Stimulated activated CD4-positive, alpha-beta T cell treated with anti-CD3 and anti-CD28 coated beads, Interleukin-12 subunit alpha, Interleukin-12 subunit beta, amount 100 ng/mL, for 4 hours (primary cell): ENCODE results near the gene BBC3.
"Not testable (repeated sequence)": the region's sequence is repeated elsewhere in the genome, so short reads cannot be mapped to it uniquely, and the experiment has no call there.

ENCODE experiments used
- DNase-seq: peaks from one replicate; pipeline ENCODE4 v3.0.0-alpha.2; 2020

The BBC3 gene, protein sequence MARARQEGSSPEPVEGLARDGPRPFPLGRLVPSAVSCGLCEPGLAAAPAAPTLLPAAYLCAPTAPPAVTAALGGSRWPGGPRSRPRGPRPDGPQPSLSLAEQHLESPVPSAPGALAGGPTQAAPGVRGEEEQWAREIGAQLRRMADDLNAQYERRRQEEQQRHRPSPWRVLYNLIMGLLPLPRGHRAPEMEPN

DNA sequence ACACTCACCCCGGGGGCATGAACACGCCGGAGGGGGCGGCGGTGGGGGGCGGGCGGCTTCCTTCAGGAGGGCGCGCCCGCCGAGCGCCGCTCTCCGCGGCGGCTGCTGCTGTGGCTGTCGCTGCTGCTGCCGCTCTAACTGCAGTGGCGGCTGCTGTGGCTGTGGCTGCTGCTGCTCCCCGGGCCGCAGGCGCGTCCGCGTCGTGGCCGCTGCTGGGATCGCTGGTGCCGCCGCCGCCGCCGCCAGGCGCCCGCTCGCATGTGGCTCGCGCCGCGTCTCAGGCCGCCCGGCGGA lies at the start of gene BBC3:
Gene BBC3 (minus strand): TSS at position 279 of the 294 bp plus-strand sequence. CDS start 2,768 bp downstream, outside the sequence.
- no peak for DNase-seq

DNA sequence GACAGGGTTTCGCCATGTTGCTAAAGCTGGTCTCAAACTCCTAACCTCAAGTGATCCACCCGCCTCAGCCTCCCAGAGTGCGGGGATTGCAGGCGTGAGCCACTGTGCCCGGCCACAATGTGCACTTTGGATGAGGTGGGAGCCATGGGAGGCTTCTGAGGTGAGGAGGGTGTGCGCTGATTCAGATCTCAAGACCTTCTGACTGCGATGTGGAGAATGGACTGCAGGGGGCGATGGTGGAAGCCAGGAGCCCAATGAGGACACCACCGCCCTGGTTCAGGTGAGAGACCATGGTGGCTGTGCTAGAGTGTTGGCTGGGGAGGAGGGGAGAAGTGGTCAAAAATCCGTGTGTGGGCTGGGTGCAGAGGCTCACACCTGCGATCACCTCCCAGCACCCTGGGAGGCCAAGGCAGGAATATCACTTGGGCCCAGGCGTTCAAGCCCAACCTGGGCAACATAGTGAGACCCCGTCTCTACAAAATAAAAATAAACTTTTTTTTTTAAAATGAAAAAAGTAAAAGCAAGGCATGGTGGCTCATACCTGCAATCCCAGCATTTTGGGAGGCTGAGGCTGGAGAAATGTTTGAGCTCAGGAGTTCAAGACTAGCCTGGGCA lies 49.3 kb upstream of the BBC3 start:
- DNase-seq, result peak; percentile 56

DNA sequence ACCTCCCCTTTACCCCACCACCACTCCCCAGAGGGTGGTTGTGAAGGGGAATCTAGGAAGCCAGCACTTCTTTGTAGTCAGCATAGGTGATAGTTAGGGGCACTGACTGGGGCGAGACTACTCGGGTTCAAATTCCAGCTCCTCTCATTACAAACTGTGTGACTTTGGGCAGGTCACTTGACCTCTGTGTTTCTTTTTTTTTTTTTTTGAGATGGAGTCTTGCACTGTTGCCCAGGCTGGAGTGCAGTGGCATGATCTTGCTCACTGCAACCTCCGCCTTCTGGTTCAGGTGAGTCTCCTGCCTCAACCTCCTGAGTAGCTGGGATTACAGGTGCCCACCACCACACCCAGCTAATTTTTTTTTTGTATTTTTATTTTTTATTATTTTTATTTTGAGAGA lies 45.5 kb upstream of the BBC3 start:
- DNase-seq, result not testable (repeated sequence)

DNA sequence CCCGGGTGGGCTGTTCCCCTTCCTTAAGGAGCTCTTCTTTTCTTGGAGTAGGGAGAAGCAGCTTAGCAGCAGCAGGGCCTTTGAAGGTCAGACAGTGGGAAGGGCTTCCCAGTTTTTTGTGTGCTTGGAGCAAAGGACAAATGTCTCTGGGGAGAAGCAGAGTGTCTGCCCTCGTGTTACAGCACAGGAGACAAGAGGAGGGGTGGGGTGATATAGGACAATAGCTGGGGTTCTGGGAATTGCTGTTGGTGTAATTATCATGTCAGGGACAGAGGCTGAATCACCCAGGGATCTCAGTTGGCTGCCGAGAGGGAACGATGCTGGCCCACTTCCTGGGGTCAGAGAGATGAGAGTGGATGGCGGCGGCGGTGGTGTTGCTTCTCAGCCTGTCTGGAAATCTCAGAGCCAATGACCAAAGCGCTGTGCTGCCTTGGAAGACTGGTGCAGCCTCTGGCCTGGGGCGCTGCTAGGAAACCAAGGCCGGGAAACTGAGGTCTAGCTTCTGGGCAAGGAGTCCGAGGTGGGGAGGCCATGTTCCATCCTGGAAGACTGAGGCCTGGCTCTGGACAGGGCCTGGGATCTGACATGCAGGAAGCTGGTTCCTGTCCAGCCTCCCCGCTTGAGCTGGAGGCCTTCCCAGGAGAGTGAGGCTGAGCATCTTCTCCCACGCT lies 44.9 kb upstream of the BBC3 start:
- no peak for DNase-seq

DNA sequence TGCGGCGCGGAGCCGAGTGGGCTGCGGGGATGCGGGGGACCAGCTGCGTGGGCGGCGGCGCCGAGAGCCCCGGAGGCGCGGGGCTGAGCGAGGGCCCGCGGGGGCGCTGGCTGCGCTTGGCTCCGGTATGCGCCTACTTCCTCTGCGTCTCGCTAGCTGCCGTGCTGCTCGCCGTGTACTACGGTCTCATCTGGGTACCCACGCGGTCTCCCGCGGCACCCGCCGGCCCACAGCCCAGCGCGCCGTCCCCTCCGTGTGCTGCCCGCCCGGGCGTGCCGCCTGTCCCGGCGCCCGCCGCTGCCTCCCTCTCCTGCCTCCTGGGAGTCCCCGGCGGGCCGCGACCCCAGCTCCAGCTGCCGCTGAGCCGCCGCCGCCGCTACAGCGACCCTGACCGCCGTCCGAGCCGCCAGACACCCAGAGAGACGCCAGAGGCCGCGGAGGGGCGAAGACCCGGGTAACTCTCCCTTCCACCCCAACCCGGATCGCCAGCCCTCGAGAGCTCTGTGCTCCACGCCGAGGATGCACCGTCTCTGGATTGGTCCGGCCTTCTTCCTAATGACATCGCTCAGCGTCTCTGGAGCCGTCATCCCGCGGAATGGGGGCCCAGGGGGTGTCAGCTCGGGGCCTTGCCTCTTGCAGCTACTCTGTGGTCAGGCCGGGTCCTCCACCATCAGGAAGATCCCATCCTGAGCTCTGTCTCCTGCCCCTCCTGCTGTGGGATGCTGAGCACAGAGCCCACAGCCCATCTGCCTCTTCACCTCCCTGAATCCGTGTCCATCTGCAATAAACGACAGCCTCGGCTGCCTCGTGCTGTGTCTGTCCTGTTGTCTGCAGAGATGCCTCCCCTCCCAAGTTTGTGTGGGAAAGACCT lies 44.1 kb upstream of the BBC3 start:
- DNase-seq, result peak; percentile 30

DNA sequence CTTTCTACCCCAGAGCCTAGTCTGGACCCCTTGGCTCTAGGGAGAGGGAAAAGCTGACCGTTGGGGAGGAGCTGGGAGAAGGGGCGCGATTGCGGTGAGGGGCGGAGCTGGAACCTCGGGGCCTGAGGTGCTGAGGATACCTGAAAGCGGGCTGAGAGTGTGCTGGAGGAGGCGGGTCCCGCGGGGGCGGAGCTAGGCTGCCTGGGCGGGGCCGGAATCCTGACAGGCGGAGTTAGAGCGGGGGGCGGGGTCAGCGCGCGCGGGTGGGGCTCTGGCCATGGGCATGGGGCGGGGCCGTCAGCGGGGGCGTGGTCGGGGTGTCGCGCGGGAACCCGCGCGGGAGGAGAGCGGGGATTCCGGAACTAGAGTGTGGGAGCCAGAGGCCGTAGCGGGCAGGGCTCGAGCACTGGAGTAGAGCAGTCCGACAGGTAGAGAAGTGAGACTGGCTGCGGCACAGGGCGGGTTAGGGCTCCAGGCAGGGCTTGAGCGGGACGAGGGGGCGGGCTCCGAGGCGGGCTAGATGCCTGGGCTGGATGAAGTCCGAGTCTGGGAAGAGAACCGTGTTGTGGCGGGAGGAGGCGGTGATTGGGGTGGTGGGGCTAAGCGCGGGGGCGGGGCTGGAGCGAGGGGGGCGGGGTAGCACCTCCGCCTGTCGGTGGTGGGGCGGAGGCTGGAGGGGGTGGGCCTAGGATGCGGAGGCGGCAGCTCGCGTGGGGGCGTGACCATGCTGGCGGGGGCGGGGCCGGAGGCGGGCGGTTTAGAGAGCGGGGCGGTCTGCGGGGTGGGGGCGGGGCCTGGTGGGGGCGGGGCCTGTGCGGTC lies 43.3 kb upstream of the BBC3 start, which contains the start of gene INAFM1:
Gene INAFM1 (plus strand): TSS at position 815 of the 820 bp plus-strand sequence. CDS start 35 bp downstream, outside the sequence.
- peak; percentile 100 for DNase-seq

DNA sequence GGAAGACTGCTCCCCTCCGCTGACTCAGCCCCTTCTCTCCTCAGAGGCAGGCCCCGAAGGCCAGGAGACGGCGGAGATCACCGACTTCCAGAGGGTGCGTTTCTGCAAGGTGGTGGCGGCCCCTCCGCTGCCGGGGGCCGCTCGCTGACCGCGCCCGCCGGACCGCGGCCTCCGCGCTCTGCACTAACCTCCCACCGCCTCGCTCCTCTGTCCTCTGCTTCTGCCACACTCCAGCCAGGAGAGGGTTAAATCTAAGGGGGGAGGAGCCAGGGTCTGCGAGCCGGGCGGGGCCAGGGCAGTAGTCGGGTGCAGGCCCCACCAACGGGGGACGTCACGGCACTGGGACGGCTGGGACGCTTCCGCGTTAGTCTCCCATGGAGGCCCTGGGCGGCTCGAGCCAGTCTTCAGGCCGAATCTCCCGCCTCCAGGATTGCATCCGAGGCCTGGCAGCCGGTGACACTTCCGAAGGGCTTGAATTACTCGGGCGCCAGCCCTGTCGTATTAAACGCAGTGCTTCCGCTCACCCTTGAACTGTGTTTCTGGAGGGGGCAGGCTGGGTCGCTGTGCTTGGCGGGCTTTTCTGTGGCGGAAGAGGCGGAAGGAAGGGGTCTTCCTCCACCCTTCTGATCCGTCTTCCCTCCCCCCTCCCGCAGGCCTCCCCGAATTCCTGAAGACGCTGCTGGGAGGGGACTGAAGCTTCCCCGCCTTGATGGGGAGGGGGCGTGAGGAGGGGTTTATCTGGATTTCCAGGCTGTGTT lies 42.5 kb upstream of the BBC3 start:
- peak; percentile 82 for DNase-seq

DNA sequence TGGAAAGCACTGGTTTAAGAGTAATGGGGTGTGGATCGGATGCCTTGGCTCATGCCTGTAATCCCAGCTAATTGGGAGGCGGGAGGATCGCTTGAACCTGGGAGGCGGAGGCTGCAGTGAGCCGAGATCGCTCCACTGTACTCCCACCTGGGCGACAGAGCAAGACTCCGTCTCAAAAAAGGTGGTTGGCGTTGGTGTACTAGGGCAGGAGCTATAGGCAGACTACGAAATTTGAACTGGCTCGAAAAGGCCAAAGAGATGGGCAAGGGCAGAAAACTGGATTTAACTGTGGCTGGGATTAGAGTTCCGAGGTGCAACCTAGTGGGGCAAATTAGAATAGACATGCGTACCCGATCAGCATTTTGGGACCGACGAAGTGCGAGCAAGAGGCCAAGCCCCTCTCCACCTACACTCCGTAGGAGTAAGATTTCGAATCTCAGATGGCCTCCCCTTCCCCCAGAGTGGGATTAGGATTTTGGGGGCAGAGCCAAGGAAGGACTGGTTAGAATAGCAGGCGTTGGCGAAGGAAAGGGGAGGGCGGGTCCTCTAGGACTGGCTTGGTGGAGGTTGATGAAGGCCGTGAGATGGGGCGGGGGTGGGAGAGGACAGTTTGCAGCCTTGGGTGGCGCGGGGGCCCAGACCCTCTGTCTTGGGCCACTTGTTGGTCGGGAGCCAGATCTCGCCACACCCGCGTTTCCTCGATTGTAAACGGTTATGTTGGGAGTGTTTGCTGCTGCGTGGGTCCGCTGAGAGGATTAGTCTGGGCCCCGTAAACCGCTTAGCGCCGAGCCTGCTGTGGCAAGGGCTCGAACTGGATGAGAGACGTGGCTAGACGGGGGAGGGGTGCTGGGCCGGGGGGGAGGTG lies 41.7 kb upstream of the BBC3 start:
- peak; percentile 56 for DNase-seq

DNA sequence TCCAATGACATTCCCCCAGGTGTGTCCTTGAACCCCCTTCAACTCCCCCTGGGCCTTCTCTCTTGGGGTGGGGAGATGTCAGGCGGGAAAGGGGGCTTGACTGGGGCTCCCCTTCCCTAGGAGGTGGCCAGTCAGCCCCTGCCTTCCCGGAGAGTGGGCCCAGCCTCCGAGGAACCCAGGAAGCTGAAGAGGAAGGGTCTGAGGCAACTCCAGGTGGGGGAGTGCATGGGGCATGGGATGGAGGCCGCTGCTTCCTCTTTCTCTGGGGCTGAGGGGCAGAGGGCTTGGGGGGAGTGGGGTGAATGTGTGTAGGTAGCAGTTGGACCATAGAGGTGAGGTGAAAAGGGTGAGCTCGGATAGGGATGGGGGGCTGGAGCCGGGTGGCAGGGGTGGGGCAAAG lies 41.0 kb upstream of the BBC3 start:
- no peak for DNase-seq

DNA sequence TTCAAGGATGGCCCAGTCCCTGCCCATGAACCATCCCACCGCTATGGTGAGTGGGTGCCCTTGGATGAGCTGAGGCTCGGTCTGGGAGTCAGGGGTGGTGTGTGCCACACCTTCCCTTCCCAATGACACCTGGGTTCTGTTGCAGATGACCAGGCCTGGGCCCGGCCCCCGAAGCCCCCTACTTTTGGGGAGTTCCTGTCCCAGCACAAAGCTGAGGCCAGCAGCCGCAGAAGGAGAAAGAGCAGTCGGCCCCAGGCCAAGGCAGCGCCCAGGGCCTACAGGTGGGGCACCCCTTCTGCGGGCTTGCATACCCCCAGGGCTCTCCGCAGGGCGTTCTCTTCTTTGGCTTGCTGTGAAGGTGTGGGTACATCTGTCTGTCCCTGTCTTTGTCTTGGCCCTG lies 39.4 kb upstream of the BBC3 start:
- DNase-seq, result no peak

DNA sequence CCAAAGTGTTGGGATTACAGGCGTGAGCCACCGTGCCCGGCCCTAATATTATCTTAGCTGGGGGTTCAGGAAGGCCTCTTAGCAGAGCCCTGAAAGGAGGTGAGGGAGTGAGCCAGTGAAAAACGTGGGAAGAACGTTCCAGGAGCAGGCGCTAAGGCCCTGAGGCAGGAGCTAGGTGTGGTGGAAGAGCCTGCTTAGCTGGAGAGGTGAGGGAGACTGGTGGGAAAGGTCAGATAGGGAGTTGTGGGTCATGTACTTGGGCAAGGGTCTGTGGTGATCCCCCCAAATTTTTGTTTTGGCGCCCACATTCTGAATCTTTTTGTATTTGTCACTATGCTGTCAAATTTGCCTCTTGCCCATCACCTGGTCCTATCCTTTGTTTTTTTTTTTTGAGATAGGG lies 38.6 kb upstream of the BBC3 start:
- no peak for DNase-seq

DNA sequence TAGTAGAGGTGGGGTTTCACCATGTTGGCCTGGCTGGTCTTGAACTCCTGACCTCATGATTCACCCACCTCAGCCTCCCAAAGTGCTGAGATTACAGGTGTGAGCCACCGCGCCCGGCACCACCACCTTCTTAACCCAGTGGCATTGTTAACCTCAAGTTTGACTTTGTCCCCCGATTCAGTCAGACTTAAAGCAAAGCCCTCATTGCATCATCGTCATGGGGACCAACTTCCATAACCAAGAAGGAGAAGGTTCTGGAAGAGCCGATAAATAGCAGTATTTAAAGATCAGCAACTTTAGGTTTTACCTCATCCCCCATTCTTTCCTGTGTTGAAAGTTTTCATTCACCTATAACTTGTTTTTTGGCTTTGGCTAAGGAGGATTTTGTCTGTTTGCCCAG lies 37.0 kb upstream of the BBC3 start:
- no peak for DNase-seq

DNA sequence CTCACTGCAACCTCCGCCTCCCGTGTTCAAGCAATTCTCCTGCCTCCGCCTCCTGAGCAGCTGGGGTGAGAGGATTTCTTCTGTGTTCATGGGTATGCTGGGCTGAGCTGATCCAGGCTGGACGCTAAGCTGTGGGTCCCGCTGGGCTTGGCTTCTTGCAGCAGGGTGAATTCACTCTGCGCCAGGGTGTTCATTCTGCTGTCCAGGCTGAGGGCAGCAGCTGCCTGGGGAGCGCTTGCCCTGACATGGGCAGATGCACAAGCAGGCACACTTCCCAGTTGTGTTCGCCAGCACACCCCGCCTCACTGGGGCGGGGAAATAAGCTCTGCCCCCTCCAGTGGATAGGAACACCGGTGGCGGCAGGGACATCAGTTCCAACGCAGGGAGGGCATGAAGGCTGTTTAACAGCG lies 36.4 kb upstream of the BBC3 start:
- DNase-seq, result no peak

DNA sequence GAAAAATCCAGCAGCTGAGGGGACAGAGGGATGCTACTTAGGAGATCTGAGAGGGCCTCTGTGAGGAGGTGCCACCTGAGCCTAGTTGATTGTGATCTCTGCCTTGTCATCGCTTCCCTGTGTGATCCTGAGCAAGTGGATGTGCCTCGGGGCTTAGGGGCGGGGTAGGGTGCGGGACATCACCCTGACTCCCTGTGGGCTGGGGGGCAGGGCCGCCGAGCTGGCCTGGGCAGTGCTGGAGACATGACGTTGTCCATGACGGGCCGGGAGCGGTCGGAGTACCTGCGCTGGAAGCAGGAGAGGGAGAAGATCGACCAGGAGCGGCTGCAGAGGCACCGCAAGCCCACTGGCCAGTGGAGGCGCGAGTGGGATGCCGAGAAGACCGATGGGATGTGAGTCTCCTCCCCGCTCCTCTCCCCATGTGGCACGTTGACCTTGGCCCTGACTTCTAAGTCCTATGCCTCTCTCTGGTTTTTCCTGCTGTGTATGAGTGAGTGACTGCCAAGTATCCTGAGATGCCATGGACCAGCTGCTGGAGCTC lies 35.5 kb upstream of the BBC3 start:
- no peak for DNase-seq

DNA sequence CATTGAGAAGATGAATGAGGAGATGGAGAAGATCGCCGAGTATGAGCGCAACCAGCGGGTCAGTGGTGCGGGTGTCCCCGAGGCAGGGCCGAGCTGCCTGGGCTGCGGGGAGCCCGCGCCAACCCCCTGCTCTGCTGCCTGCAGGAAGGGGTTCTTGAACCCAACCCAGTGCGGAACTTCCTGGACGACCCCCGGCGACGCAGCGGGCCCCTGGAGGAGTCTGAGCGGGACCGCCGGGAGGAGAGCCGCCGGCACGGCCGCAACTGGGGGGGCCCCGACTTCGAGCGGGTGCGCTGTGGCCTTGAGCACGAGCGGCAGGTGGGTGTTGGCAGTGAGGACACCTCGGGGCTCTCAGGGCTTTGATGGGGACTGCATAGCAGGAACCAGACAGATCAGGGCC lies 33.6 kb upstream of the BBC3 start:
- no peak for DNase-seq

DNA sequence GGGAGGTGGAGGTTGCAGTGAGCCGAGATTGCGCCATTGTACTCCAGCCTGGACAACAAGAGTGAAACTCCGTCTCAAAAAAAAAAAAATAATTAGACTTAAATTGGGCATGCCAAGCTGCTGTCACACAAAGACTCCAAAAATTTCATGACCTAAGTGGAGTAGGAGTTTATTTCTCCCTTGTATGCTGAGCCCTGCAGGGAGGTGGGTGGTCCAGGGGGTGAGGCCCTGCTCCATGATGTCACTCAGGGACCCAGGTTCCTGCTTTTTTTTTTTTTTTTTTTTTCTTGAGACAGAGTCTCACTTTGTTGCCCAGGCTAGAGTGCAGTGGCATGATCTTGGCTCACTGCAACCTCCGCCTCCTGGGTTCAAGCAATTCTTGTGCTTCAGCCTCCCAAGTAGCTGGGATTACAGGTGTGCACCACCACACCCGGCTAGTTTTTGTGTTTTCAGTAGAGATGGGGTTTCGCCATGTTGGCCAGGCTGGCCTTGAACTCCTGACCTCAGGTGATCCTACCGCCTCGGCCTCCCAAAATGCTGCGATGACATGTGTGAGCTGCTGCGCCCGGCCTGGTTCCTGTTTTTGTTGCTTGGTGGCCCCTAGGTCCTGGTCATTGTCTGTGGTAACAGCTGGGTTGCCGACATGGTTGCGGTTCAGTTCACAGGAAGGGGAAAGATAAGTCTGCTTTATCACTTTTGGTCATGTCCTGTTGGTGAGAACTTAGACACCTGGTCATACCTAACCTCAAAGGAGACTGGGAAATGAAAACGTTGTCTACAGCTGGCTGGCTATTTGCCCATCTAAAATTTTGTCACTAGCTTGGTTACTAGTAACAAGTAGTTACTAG lies 31.2 kb upstream of the BBC3 start:
- DNase-seq, result not testable (repeated sequence)

DNA sequence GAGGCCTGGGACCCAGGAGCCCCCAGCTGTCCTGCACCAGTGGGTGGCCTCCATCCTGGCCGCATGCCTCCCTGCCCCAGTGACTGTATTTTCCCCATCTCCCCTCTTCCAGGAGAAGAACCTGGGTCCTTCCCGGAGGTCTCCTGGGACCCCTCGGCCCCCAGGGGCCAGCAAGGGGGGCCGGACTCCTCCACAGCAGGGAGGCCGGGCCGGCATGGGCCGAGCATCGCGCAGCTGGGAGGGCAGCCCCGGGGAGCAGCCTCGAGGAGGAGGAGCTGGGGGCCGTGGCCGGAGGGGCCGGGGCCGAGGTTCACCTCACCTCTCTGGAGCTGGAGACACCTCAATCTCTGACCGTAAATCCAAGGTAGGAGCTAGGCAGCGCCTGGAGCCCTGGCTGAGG lies 29.5 kb upstream of the BBC3 start:
- no peak for DNase-seq

DNA sequence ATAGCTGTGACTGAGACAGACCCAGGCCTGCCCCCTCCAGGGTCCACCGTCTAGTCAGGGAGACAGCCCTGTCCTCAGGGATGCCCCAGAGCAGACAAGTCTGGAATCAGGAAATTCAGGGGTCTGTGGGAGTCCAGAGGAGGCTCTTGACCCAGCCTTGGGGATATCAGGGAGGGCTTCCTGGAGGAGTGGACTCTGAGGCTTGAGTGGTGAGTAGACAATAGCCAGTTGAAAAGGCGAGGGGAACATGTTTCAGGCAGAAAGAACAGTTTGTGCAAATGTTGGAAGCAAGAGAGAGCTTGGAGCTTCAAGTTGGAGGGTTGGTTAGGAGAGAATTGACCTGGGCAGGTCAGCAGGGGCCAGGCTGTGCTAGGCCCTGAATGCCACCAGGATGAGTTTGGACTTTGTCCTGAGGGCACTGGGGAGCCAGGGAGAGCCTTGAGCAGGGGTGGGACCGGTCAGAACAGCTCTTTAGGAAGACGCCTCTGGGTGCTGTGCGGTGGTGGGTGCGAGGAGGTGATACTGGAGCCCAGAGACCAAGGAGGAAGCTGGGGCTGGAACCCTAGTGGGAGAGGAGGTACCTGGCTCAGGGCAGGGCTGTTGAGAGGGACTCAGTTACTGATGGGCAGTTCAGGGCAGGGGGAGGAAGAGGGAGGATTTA lies 28.0 kb upstream of the BBC3 start:
- no peak for DNase-seq

DNA sequence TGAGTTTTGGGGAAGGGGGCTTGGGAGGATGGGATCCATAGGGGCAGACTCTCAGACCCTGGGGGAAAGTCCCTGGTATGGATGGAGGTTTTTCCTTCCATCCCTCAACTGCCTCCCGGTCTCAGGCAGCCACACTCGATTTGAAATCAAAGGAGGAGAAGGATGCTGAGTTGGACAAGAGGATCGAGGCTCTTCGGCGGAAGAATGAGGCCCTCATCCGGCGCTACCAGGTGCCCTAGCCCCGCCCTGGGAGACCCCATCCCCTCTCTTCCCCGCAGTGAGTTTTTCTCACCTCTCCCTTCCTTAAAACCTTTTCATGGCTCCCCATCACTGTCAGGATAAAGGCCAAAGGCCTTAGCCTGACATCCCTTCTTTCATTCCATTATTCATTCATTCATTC lies 27.4 kb upstream of the BBC3 start:
- no peak for DNase-seq
